GM23338 (cell line): ENCODE results near the gene CATSPER3. TPM values are rescaled to one million over a fixed set of nuclear protein-coding genes. Genes with fewer than 3 reads are reported as not detected.

ENCODE experiments used
- ATAC-seq: fragments of 200-7000 bp; cut with Tn5 transposase; 3 replicates; pipeline ENCODE4 v1.9.1; 2020
- DNase-seq: peaks from one replicate; pipeline ENCODE4 v3.0.0-alpha.2; 2015; ENCODE audit warnings: low spot score
- H2AFZ ChIP-seq: fragments of 200-600 bp; sonication (generic); 2 replicates; pipeline ENCODE4 v1.8.0; 2016; ENCODE audit warnings: antibody characterized with exemption, mild to moderate bottlenecking, moderate library complexity
- H3F3A ChIP-seq: fragments of 200-600 bp; sonication (generic); replicated peaks from 2 replicates; pipeline ENCODE4 v1.8.0; 2017; ENCODE audit warnings: antibody characterized with exemption, mixed run types, low read depth
- H3K27ac ChIP-seq: fragments of 200-600 bp; sonication (generic); 2 replicates; pipeline ENCODE4 v1.6.1; 2016; ENCODE audit warnings: low read depth
- H3K27me3 ChIP-seq: fragments of 200-600 bp; sonication (generic); 2 replicates; pipeline ENCODE4 v1.8.0; 2016; ENCODE audit warnings: mild to moderate bottlenecking, mixed run types, moderate library complexity; ENCODE audit not compliant: insufficient read depth
- H3K36me3 ChIP-seq: fragments of 200-600 bp; sonication (generic); 2 replicates; pipeline ENCODE4 v1.8.0; 2016; ENCODE audit warnings: mild to moderate bottlenecking; ENCODE audit not compliant: insufficient read depth
- H3K4me1 ChIP-seq: fragments of 200-600 bp; sonication (generic); 2 replicates; pipeline ENCODE4 v1.8.0; 2016; ENCODE audit warnings: mild to moderate bottlenecking, moderate library complexity; ENCODE audit not compliant: insufficient read depth
- H3K4me2 ChIP-seq: fragments of 200-600 bp; sonication (generic); 2 replicates; pipeline ENCODE4 v1.7.1; 2017; ENCODE audit warnings: mixed run types
- H3K4me3 ChIP-seq: fragments of 200-600 bp; sonication (generic); 2 replicates; pipeline ENCODE4 v1.6.1; 2016; ENCODE audit warnings: mixed run types
- H3K79me2 ChIP-seq: fragments of 200-600 bp; sonication (generic); replicated peaks from 2 replicates; pipeline ENCODE4 v1.8.0; 2017; ENCODE audit warnings: mild to moderate bottlenecking; ENCODE audit not compliant: insufficient read depth
- H3K9me2 ChIP-seq: fragments of 200-600 bp; sonication (generic); 2 replicates; pipeline ENCODE4 v1.8.0; 2017; ENCODE audit not compliant: insufficient read depth
- H4K20me1 ChIP-seq: fragments of 200-600 bp; sonication (generic); replicated peaks from 2 replicates; pipeline ENCODE4 v1.8.0; 2017; ENCODE audit warnings: mild to moderate bottlenecking; ENCODE audit not compliant: insufficient read depth
- H3K27ac Mint-ChIP-seq: 2 replicates; pipeline ENCODE4 v1.8.0; 2020; ENCODE audit warnings: inconsistent platforms, mild to moderate bottlenecking, moderate library complexity, mixed read lengths
- H3K27me3 Mint-ChIP-seq: 3 replicates; pipeline ENCODE4 v1.8.0; 2022; ENCODE audit warnings: low read depth, mild to moderate bottlenecking, moderate library complexity, mixed read lengths, inconsistent platforms; ENCODE audit not compliant: insufficient read depth, poor library complexity
- H3K36me3 Mint-ChIP-seq: 3 replicates; pipeline ENCODE4 v1.8.0; 2021; ENCODE audit warnings: low read depth, mild to moderate bottlenecking, inconsistent platforms, moderate library complexity, mixed read lengths
- H3K4me1 Mint-ChIP-seq: 3 replicates; pipeline ENCODE4 v1.8.0; 2020; ENCODE audit warnings: mild to moderate bottlenecking, inconsistent platforms, mixed read lengths
- H3K4me3 Mint-ChIP-seq: 3 replicates; pipeline ENCODE4 v1.8.0; 2021; ENCODE audit warnings: moderate library complexity, mild to moderate bottlenecking, inconsistent platforms, mixed read lengths
- H3K9me3 Mint-ChIP-seq: 3 replicates; pipeline ENCODE4 v1.8.0; 2020; ENCODE audit warnings: moderate library complexity, mild to moderate bottlenecking, inconsistent platforms, mixed read lengths
- CREB1 ChIP-seq: fragments of 250-450 bp; sonication (Bioruptor Pico); IDR thresholded peaks from 2 replicates; pipeline ENCODE4 v1.5.0; 2020; ENCODE audit warnings: low read depth, mild to moderate bottlenecking, moderate library complexity
- EZH2 ChIP-seq: fragments of 200-600 bp; sonication (generic); IDR thresholded peaks from one replicate; pipeline ENCODE4 v1.8.0; 2017; ENCODE audit warnings: antibody characterized with exemption, mild to moderate bottlenecking, low read depth; ENCODE audit not compliant: unreplicated experiment
- JUNB ChIP-seq: IDR thresholded peaks from one replicate; pipeline ENCODE4 v1.6.1; 2016; ENCODE audit warnings: antibody characterized with exemption; ENCODE audit not compliant: unreplicated experiment
- NANOG ChIP-seq: IDR thresholded peaks from 2 replicates; pipeline ENCODE4 v1.6.1; 2016; ENCODE audit warnings: antibody characterized with exemption, borderline replicate concordance
- STAT1 ChIP-seq: IDR thresholded peaks from one replicate; pipeline ENCODE4 v1.6.1; 2016; ENCODE audit warnings: antibody characterized with exemption; ENCODE audit not compliant: unreplicated experiment
- ZNF114 ChIP-seq: fragments of 250-450 bp; sonication (Bioruptor Pico); IDR thresholded peaks from 2 replicates; pipeline ENCODE4 v1.5.0; 2020; ENCODE audit warnings: mild to moderate bottlenecking, moderate library complexity
- ZNF331 ChIP-seq: fragments of 250-450 bp; sonication (Bioruptor Pico); IDR thresholded peaks from 2 replicates; pipeline ENCODE4 v1.5.0; 2020; ENCODE audit warnings: low read depth, mild to moderate bottlenecking, moderate library complexity
- polyA plus RNA-seq: library from polyadenylated mRNA; unstranded; fragments of >200 nt; fragmentation: Nextera tagmentation; extraction: Ambion mirVana; gene quantifications from 2 replicates; pipeline ENCODE4 v1.2.1, GENCODE V29; 2016
- total RNA-seq: library from RNA; depleted of rRNA; stranded (reverse); fragments of >200 nt; shearing (Covaris generic); gene quantifications from 2 replicates; pipeline ENCODE4 v1.2.3, GENCODE V29; 2014
- TF ChIP-seq, protein P1 (sequence below): IDR thresholded peaks from 2 replicates; pipeline ENCODE4 v1.6.1; 2016; ENCODE audit warnings: antibody characterized with exemption
- TF ChIP-seq, protein P2 (sequence below): IDR thresholded peaks from one replicate; pipeline ENCODE4 v1.6.1; 2018; ENCODE audit warnings: antibody characterized with exemption; ENCODE audit not compliant: unreplicated experiment
- TF ChIP-seq, protein P3 (sequence below), 2 experiments: fragments of 200-600 bp in 1 of 2; sonication (generic) in 1 of 2; conservative IDR thresholded peaks; 2 replicates each; pipeline versions ENCODE4 v1.5.1 to v1.6.1; 2016 to 2017; ENCODE audit warnings: antibody characterized with exemption in 2 of 2, low read depth in 2 of 2, mild to moderate bottlenecking in 2 of 2, moderate library complexity in 1 of 2
- TF ChIP-seq, protein P4 (sequence below): fragments of 250-450 bp; sonication (Bioruptor Pico); IDR thresholded peaks from 2 replicates; pipeline ENCODE4 v1.5.0; 2020; ENCODE audit warnings: mild to moderate bottlenecking, moderate library complexity

The CATSPER3 gene
- total and polyA plus RNA-seq, 2 experiments from 2014 or later: 0.19 TPM; not detected in 1

DNA sequence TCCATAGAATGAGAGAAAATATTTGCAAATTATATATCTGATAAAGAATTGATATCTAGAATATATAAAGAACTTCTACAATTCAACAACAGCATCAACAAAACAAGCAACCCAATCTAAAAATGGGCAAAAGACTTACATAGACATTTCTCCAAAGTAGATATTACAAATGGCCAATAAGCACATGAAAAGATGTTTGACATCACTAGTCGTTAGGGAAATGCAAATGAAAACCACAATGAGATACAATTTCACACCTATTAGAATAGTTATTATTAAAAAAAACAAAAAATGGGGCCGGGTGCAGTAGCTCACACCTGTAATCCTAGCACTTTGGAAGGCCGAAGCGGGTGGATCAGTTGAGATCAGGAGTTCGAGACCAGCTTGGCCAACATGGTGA is 24.4 kb downstream of the CATSPER3 start:
- H3K9me3 Mint-ChIP-seq: peaks cover 7% of the 10 kb centered on the region; the same call in 2 of the 3 replicates

More for the DNA sequence above, 24.4 kb downstream of the CATSPER3 start:
- Histone ChIP-seq H3K4me2 (no peak overlapping the region), H3K36me3 (no peaks in the 10 kb centered on the region), H3F3A (no peaks in the 10 kb centered on the region), H4K20me1 (no peaks in the 10 kb centered on the region), H2AFZ (no peak overlapping the region), H3K4me1 (peaks cover 15% of the 10 kb centered on the region), H3K27ac (no peak overlapping the region), H3K9me2 (no peaks in the 10 kb centered on the region), H3K4me3 (no peak overlapping the region), H3K79me2 (no peaks in the 10 kb centered on the region), H3K27me3 (no peaks in the 10 kb centered on the region)
- ATAC-seq (no peak), DNase-seq (no peak)
- no peak overlapping the region for H3K27ac Mint-ChIP-seq
- H3K4me3 Mint-ChIP-seq: no peak overlapping the region
- H3K27me3 Mint-ChIP-seq: peaks cover under 1% of the 10 kb centered on the region
- 0 out of 3 replicates have a peak, but pooled peaks cover 4% of the 10 kb centered on the region for H3K36me3 Mint-ChIP-seq
- TF ChIP-seq, protein P1, sequence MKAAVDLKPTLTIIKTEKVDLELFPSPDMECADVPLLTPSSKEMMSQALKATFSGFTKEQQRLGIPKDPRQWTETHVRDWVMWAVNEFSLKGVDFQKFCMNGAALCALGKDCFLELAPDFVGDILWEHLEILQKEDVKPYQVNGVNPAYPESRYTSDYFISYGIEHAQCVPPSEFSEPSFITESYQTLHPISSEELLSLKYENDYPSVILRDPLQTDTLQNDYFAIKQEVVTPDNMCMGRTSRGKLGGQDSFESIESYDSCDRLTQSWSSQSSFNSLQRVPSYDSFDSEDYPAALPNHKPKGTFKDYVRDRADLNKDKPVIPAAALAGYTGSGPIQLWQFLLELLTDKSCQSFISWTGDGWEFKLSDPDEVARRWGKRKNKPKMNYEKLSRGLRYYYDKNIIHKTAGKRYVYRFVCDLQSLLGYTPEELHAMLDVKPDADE: no peak
- no peak for TF ChIP-seq CREB1 (CRISPR knock-in tag)
- TF ChIP-seq JUNB: no peak
- TF ChIP-seq NANOG: no peak
- TF ChIP-seq, protein P2, sequence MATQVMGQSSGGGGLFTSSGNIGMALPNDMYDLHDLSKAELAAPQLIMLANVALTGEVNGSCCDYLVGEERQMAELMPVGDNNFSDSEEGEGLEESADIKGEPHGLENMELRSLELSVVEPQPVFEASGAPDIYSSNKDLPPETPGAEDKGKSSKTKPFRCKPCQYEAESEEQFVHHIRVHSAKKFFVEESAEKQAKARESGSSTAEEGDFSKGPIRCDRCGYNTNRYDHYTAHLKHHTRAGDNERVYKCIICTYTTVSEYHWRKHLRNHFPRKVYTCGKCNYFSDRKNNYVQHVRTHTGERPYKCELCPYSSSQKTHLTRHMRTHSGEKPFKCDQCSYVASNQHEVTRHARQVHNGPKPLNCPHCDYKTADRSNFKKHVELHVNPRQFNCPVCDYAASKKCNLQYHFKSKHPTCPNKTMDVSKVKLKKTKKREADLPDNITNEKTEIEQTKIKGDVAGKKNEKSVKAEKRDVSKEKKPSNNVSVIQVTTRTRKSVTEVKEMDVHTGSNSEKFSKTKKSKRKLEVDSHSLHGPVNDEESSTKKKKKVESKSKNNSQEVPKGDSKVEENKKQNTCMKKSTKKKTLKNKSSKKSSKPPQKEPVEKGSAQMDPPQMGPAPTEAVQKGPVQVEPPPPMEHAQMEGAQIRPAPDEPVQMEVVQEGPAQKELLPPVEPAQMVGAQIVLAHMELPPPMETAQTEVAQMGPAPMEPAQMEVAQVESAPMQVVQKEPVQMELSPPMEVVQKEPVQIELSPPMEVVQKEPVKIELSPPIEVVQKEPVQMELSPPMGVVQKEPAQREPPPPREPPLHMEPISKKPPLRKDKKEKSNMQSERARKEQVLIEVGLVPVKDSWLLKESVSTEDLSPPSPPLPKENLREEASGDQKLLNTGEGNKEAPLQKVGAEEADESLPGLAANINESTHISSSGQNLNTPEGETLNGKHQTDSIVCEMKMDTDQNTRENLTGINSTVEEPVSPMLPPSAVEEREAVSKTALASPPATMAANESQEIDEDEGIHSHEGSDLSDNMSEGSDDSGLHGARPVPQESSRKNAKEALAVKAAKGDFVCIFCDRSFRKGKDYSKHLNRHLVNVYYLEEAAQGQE: no peak
- no peak for TF ChIP-seq ZNF114 (CRISPR knock-in tag)
- TF ChIP-seq ZNF331 (CRISPR knock-in tag): no peak
- TF ChIP-seq, protein P3, sequence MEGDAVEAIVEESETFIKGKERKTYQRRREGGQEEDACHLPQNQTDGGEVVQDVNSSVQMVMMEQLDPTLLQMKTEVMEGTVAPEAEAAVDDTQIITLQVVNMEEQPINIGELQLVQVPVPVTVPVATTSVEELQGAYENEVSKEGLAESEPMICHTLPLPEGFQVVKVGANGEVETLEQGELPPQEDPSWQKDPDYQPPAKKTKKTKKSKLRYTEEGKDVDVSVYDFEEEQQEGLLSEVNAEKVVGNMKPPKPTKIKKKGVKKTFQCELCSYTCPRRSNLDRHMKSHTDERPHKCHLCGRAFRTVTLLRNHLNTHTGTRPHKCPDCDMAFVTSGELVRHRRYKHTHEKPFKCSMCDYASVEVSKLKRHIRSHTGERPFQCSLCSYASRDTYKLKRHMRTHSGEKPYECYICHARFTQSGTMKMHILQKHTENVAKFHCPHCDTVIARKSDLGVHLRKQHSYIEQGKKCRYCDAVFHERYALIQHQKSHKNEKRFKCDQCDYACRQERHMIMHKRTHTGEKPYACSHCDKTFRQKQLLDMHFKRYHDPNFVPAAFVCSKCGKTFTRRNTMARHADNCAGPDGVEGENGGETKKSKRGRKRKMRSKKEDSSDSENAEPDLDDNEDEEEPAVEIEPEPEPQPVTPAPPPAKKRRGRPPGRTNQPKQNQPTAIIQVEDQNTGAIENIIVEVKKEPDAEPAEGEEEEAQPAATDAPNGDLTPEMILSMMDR (conservative IDR thresholded peaks at IDR 0.05; ENCODE audit: low read depth in 2 of 2): no peak
- TF ChIP-seq STAT1: no peak
- no peak for TF ChIP-seq EZH2
- TF ChIP-seq, protein P4, sequence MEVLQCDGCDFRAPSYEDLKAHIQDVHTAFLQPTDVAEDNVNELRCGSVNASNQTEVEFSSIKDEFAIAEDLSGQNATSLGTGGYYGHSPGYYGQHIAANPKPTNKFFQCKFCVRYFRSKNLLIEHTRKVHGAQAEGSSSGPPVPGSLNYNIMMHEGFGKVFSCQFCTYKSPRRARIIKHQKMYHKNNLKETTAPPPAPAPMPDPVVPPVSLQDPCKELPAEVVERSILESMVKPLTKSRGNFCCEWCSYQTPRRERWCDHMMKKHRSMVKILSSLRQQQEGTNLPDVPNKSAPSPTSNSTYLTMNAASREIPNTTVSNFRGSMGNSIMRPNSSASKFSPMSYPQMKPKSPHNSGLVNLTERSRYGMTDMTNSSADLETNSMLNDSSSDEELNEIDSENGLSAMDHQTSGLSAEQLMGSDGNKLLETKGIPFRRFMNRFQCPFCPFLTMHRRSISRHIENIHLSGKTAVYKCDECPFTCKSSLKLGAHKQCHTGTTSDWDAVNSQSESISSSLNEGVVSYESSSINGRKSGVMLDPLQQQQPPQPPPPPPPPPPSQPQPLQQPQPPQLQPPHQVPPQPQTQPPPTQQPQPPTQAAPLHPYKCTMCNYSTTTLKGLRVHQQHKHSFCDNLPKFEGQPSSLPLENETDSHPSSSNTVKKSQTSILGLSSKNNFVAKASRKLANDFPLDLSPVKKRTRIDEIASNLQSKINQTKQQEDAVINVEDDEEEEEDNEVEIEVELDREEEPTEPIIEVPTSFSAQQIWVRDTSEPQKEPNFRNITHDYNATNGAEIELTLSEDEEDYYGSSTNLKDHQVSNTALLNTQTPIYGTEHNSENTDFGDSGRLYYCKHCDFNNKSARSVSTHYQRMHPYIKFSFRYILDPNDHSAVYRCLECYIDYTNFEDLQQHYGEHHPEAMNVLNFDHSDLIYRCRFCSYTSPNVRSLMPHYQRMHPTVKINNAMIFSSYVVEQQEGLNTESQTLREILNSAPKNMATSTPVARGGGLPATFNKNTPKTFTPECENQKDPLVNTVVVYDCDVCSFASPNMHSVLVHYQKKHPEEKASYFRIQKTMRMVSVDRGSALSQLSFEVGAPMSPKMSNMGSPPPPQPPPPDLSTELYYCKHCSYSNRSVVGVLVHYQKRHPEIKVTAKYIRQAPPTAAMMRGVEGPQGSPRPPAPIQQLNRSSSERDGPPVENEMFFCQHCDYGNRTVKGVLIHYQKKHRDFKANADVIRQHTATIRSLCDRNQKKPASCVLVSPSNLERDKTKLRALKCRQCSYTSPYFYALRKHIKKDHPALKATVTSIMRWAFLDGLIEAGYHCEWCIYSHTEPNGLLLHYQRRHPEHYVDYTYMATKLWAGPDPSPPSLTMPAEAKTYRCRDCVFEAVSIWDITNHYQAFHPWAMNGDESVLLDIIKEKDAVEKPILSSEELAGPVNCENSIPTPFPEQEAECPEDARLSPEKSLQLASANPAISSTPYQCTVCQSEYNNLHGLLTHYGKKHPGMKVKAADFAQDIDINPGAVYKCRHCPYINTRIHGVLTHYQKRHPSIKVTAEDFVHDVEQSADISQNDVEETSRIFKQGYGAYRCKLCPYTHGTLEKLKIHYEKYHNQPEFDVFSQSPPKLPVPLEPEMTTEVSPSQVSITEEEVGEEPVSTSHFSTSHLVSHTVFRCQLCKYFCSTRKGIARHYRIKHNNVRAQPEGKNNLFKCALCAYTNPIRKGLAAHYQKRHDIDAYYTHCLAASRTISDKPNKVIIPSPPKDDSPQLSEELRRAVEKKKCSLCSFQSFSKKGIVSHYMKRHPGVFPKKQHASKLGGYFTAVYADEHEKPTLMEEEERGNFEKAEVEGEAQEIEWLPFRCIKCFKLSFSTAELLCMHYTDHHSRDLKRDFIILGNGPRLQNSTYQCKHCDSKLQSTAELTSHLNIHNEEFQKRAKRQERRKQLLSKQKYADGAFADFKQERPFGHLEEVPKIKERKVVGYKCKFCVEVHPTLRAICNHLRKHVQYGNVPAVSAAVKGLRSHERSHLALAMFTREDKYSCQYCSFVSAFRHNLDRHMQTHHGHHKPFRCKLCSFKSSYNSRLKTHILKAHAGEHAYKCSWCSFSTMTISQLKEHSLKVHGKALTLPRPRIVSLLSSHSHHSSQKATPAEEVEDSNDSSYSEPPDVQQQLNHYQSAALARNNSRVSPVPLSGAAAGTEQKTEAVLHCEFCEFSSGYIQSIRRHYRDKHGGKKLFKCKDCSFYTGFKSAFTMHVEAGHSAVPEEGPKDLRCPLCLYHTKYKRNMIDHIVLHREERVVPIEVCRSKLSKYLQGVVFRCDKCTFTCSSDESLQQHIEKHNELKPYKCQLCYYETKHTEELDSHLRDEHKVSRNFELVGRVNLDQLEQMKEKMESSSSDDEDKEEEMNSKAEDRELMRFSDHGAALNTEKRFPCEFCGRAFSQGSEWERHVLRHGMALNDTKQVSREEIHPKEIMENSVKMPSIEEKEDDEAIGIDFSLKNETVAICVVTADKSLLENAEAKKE (CRISPR knock-in tag): no peak
- H3K4me1 Mint-ChIP-seq: peaks cover 20% of the 10 kb centered on the region
